DOHH2 (cell line): Measurements from ENCODE around the gene CACNA2D3.
"Not testable (repeated sequence)": the region's sequence is repeated elsewhere in the genome, so short reads cannot be mapped to it uniquely, and the experiment has no call there.

ENCODE experiments used
- H3F3A ChIP-seq: fragments of 200-600 bp; sonication (generic), shearing (Covaris generic); 2 replicates; pipeline ENCODE4 v1.6.0; 2016; ENCODE audit warnings: antibody characterized with exemption, mild to moderate bottlenecking; ENCODE audit not compliant: control insufficient read depth, insufficient read depth
- H3K27ac ChIP-seq: fragments of 200-600 bp; sonication (generic); 2 replicates; pipeline ENCODE4 v1.5.1; 2014; ENCODE audit warnings: low read depth, mild to moderate bottlenecking, low read length, moderate library complexity
- H3K27me3 ChIP-seq: fragments of 200-600 bp; sonication (generic); 2 replicates; pipeline ENCODE4 v1.6.1; 2014; ENCODE audit warnings: mild to moderate bottlenecking, low read length, mixed read lengths; ENCODE audit not compliant: control insufficient read depth
- H3K36me3 ChIP-seq: fragments of 200-600 bp; sonication (generic); 2 replicates; pipeline ENCODE4 v1.6.1; 2014; ENCODE audit warnings: mild to moderate bottlenecking, low read length, moderate library complexity, mixed read lengths; ENCODE audit not compliant: control insufficient read depth
- H3K4me1 ChIP-seq: fragments of 200-600 bp; sonication (generic); 2 replicates; pipeline ENCODE4 v1.6.1; 2014; ENCODE audit warnings: mild to moderate bottlenecking, low read length, mixed read lengths; ENCODE audit not compliant: control insufficient read depth
- H3K4me2 ChIP-seq: fragments of 200-600 bp; sonication (generic); 2 replicates; pipeline ENCODE4 v1.6.0; 2014; ENCODE audit warnings: mild to moderate bottlenecking, low read length, moderate library complexity
- H3K4me3 ChIP-seq: fragments of 200-600 bp; sonication (generic); 2 replicates; pipeline ENCODE4 v1.5.1; 2014; ENCODE audit warnings: mild to moderate bottlenecking, low read length, mixed read lengths
- H3K79me2 ChIP-seq: fragments of 200-600 bp; sonication (generic); 2 replicates; pipeline ENCODE4 v1.6.1; 2014; ENCODE audit warnings: mild to moderate bottlenecking, low read length, mixed read lengths; ENCODE audit not compliant: control insufficient read depth
- H3K9me2 ChIP-seq: fragments of 200-600 bp; sonication (generic); replicated peaks from 2 replicates; pipeline ENCODE4 v1.6.1; 2014; ENCODE audit warnings: mild to moderate bottlenecking, low read length, mixed read lengths; ENCODE audit not compliant: control insufficient read depth
- H3K9me3 ChIP-seq: fragments of 200-600 bp; sonication (generic); 2 replicates; pipeline ENCODE4 v1.6.1; 2014; ENCODE audit warnings: antibody characterized with exemption, low read length, mixed read lengths; ENCODE audit not compliant: control insufficient read depth, insufficient read depth
- H4K20me1 ChIP-seq: fragments of 200-600 bp; sonication (generic); 2 replicates; pipeline ENCODE4 v1.6.0; 2014; ENCODE audit warnings: low read depth, mild to moderate bottlenecking, antibody characterized with exemption, low read length, moderate library complexity; ENCODE audit not compliant: control insufficient read depth, insufficient read depth
- EZH2phosphoT487 ChIP-seq: fragments of 200-600 bp; sonication (generic); IDR thresholded peaks from 2 replicates; pipeline ENCODE4 v1.6.1; 2017; ENCODE audit warnings: borderline replicate concordance, mild to moderate bottlenecking, antibody characterized with exemption, low read length, moderate library complexity, mixed read lengths
- TF ChIP-seq, protein P1 (sequence below): fragments of 200-600 bp; sonication (generic); IDR thresholded peaks from one replicate; pipeline ENCODE4 v1.5.1; 2014; ENCODE audit warnings: antibody characterized with exemption, mild to moderate bottlenecking, low read depth, low read length; ENCODE audit not compliant: poor library complexity, severe bottlenecking

The CACNA2D3 gene

DNA sequence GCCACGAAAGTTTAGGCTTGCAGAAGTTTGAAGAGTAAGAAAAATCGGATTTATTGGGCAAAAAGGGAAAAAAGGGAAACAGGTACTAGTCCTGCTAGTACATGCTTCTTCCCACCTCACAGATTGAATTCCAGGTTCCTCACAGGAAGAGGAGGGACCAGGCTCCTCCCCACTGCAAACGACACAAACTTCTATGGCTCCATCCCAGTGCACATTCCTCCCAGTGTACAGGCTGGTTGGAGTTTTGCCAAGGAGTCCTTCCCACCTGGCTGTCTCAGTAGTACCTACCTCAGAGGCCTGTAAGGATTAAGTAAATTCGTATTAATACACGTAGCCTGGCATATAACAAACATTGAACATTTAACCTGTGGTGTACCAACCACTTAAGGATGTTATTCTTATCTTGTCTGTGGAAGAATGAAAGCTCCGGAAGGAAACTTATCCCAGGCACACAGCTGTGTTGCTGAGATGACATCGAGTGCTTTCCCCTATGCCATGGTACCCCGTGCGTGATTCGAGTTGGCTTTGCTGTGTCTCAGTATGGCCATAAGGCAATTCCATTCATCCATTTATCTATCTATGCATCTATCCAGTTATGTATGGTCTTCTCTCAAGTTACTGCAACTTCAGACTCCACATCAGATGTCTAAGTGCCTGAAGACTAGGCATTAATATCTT, 511.2 kb downstream of the CACNA2D3 start:
- Histone ChIP-seq H4K20me1 (no peaks in the 10 kb centered on the region), H3F3A (no peaks in the 10 kb centered on the region), H3K4me2 (no peak overlapping the region), H3K4me1 (no peaks in the 10 kb centered on the region), H3K27ac (no peak overlapping the region), H3K27me3 (no peaks in the 10 kb centered on the region), H3K79me2 (no peaks in the 10 kb centered on the region), H3K9me2 (no peaks in the 10 kb centered on the region), H3K4me3 (no peak overlapping the region), H3K9me3 (no peaks in the 10 kb centered on the region), H3K36me3 (no peaks in the 10 kb centered on the region)
- TF ChIP-seq, protein P1, sequence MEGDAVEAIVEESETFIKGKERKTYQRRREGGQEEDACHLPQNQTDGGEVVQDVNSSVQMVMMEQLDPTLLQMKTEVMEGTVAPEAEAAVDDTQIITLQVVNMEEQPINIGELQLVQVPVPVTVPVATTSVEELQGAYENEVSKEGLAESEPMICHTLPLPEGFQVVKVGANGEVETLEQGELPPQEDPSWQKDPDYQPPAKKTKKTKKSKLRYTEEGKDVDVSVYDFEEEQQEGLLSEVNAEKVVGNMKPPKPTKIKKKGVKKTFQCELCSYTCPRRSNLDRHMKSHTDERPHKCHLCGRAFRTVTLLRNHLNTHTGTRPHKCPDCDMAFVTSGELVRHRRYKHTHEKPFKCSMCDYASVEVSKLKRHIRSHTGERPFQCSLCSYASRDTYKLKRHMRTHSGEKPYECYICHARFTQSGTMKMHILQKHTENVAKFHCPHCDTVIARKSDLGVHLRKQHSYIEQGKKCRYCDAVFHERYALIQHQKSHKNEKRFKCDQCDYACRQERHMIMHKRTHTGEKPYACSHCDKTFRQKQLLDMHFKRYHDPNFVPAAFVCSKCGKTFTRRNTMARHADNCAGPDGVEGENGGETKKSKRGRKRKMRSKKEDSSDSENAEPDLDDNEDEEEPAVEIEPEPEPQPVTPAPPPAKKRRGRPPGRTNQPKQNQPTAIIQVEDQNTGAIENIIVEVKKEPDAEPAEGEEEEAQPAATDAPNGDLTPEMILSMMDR: no peak
- TF ChIP-seq EZH2phosphoT487: no peak

DNA sequence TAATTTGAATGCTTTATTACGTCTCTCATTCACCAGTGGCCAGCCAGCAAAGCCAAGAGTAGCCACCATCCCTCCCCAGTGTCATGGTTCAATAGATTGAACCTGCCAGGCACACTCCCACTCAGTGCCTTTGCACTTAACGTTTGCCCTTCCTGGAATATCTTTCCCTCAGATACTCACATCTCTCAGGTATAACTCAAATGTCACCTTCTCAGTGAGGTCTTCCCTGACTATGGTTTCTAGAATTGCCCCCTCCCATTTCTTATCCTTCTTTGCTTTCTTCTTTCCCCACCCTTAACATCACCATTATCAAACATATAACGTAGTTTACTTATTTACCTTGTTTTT, 511.7 kb downstream of the CACNA2D3 start:
- Histone ChIP-seq H3K4me1 (no peaks in the 10 kb centered on the region), H3K79me2 (no peaks in the 10 kb centered on the region), H3K9me3 (no peaks in the 10 kb centered on the region), H3K4me3 (no peak overlapping the region), H3K36me3 (no peaks in the 10 kb centered on the region), H4K20me1 (no peaks in the 10 kb centered on the region), H3K4me2 (no peak overlapping the region), H3K9me2 (no peaks in the 10 kb centered on the region), H3F3A (no peaks in the 10 kb centered on the region), H3K27ac (no peak overlapping the region), H3K27me3 (no peaks in the 10 kb centered on the region)
- TF ChIP-seq, protein P1: no peak
- TF ChIP-seq EZH2phosphoT487: no peak

DNA sequence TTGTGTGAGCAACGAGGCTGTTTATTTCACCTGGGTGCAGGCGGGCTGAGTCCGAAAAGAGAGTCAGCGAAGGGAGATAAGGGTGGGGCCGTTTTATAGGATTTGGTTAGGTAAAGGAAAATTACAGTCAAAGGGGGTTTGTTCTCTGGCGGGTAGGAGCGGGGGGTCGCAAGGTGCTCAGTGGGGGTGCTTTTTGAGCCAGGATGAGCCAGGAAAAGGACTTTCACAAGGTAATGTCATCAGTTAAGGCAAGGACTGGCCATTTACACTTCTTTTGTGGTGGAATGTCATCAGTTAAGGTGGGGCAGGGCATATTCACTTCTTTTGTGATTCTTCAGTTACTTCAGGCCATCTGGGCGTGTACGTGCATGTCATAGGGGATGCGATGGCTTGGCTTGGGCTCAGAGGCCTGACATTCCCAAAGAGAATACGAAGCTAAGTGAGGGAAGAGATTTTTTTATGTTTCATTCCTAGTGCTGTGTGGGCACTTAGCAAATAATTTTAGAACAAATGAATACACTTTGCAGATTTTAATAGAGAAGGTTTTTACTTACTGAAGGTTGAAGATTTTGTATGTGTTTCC, 517.5 kb downstream of the CACNA2D3 start:
- not testable (repeated sequence) for H3K27me3 ChIP-seq, H3K4me3 ChIP-seq, H4K20me1 ChIP-seq, H3K79me2 ChIP-seq, H3K36me3 ChIP-seq, H3K9me2 ChIP-seq, H3K27ac ChIP-seq, H3K4me1 ChIP-seq, H3F3A ChIP-seq, H3K9me3 ChIP-seq, H3K4me2 ChIP-seq

DNA sequence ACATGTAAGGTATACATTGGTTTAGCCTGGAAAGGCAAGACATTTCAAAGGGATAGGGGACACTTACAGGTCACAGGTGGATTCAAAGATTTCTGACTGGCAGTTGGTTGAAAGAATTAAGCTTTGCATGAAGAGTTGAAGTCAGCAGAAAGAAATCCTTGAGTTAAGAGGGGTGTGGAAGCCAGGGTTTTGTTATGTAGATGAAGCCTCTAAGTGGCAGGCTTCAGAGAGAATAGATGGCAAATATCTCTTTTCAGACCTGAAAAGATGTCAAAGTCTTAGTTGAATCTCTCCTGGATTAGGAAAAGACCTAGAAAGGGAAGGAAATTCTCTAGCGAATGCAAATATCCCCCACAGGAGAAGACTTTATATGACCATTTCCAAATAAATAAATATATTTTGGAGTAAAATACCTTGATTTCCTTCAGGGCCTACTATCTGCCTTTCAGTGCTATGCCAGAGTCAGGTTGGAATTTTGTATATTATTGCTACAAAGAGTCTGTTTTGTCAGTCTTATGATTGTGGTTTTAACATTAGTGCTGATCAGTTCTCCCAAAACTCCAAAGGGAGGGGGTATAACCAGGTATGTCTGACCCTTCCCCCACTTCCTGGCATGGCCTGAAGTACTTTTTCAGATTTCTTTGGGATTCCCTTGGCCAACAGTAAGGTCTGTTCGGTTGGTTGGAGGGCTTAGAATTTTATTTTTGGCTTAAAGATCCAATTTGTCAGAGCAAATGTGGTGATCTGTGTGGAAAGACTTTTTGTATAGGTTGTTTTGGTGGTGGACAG, 519.1 kb downstream of the CACNA2D3 start:
- Histone ChIP-seq H3K4me2 (no peak overlapping the region), H3K79me2 (no peaks in the 10 kb centered on the region), H4K20me1 (no peaks in the 10 kb centered on the region), H3K36me3 (no peaks in the 10 kb centered on the region), H3K27me3 (no peaks in the 10 kb centered on the region), H3K9me3 (no peaks in the 10 kb centered on the region), H3K4me1 (no peaks in the 10 kb centered on the region), H3K4me3 (no peak overlapping the region), H3K27ac (no peak overlapping the region), H3K9me2 (no peaks in the 10 kb centered on the region), H3F3A (no peaks in the 10 kb centered on the region)
- TF ChIP-seq, protein P1: no peak
- no peak for TF ChIP-seq EZH2phosphoT487
